GM12872 (cell line): ENCODE data around the gene KRTAP5-7.

Source experiments
- CTCF ChIP-seq: IDR thresholded peaks from 3 replicates; pipeline ENCODE4 v1.5.1; 2011; ENCODE audit warnings: low read depth, mild to moderate bottlenecking, low read length, moderate library complexity; ENCODE audit not compliant: insufficient read depth

The KRTAP5-7 gene

GRCh38 chr11:71490731-71491390 lies 36.2 kb upstream of the KRTAP5-7 start:
- TF ChIP-seq CTCF = no peak

GRCh38 chr11:71491531-71491930 lies 35.5 kb upstream of the KRTAP5-7 start:
- TF ChIP-seq CTCF = no peak

GRCh38 chr11:71491940-71492339 lies 35.1 kb upstream of the KRTAP5-7 start:
- TF ChIP-seq CTCF = no peak

DNA sequence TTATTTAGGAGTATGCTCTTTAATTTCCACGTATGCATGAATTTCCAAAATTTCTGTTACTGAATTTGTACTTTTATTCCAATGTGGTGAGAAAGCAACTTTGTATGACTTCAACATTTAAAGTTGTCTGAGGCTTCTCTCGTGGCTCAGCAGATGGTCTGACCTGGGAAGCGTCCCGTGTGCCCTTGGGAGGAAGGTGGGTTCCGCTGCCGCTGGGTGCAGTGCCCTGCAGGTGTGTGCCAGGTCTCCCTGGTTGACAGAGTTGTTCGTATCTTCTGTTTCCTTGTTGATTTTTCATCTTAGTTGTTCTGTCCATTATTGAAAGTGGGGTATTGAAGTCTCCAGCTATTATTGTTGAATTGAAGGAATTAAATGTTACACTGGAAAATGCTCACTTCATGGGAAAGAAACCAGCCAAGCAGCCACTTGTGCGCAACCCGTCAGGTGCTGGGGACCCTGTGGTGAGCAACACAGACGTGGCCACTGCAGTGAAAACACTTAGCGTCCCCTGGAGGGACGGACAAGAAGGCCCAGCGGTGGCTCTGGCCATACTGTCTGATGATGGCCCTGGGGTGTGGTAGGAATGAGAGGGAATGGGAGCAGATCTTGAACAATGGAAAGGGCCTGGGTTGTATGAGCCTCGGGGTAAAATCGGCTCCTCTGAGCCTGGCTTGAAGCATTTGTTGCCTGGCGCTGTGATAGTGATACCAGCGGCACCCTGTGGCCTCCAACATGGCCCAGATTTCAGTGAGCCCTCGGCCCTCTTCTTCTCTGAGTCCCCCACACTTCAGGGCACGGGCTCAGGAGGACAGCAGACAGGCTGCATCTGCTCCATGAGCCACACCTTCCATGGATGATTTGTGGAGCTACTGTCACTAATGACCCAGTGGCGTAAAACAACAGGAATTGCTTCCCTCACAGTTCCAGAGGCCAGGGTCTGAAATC lies 31.5 kb upstream of the KRTAP5-7 start:
- no peak for TF ChIP-seq CTCF

- TF ChIP-seq CTCF = no peak
These were observed 30.6 kb upstream of the KRTAP5-7 start for GRCh38 chr11:71496421-71496820.

DNA sequence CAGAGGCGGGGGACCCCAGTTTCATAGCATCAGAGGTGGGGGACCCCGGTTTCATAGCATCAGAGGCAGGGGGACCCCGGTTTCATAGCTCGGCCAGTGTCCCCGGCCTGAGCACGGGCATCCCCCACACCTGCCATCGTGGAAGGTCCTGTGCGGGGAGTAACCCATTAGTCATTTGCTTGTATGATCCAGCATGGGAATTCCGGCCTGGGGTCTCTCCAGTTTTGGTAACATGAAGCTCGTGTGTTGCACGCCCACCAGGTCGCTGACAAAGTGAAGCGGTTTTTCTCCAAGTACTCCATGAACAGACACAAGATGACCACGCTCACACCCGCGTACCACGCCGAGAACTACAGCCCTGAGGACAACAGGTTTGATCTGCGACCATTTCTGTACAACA lies 29.0 kb upstream of the KRTAP5-7 start:
- TF ChIP-seq CTCF = no peak

DNA sequence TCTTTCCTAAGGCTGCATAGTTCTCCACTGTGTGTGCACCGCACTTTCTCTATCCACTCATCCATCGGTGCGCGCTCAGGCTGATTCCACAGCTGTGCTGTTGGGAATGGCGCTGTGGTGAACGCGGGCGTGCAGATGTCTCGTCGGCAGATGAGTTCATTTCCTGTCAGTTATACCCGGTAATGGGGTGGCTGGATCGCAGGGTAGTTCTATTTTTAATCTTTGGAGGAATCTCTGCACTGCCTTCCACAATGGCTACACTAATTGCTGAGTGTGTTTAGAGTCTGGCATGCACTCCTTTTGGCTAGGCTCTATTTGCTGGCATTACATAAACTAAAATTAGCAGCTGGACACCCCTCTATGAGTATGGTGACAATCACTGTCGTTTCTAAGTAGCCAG lies 27.9 kb upstream of the KRTAP5-7 start:
- no peak for TF ChIP-seq CTCF
